IMR-90 (cell line): ENCODE results near the gene C3orf80. TPM values are rescaled to one million over a fixed set of nuclear protein-coding genes. Genes with fewer than 3 reads are reported as not detected.

Experiments used
- ATAC-seq: fragments of 200-7000 bp; cut with Tn5 transposase; 2 replicates; pipeline ENCODE4 v1.9.1; 2020; ENCODE audit warnings: low read depth, mild to moderate bottlenecking, moderate library complexity
- BruUV-seq: library from RNA; stranded (reverse); fragments of 400-500 nt; replicated peaks from 2 replicates; lab custom pipeline; 2021; lab: Mats Ljungman, UMichigan
- CTCF ChIA-PET: fragments of 300-600 bp; formaldehyde crosslinking; extraction: SDS; loops from one replicate; lab custom pipeline; 2021; ENCODE audit warnings: antibody characterized with exemption; lab: Yijun Ruan, JAX
- POLR2A ChIA-PET: fragments of 300-600 bp; sonication (Branson Sonifier 250); formaldehyde crosslinking; loops from one replicate; lab custom pipeline; 2022; ENCODE audit warnings: antibody characterized with exemption; ENCODE audit not compliant: unreplicated experiment; lab: Charles Lee
- DNase-seq: peaks from one replicate; pipeline ENCODE4 v3.0.0; 2013
- H2AFZ ChIP-seq: replicated peaks from 2 replicates; pipeline ENCODE3; 2013; ENCODE audit warnings: low read length, mild to moderate bottlenecking; ENCODE audit not compliant: poor library complexity
- H2AK5ac ChIP-seq: 2 replicates; pipeline ENCODE4 v1.6.1; 2013; ENCODE audit warnings: low read depth, low read length, inconsistent platforms
- H2AK9ac ChIP-seq: replicated peaks from 2 replicates; pipeline ENCODE3; 2013; ENCODE audit warnings: mild to moderate bottlenecking, low read depth, low read length, moderate library complexity; ENCODE audit not compliant: poor library complexity
- H2BK120ac ChIP-seq: 2 replicates; pipeline ENCODE4 v1.6.1; 2013; ENCODE audit warnings: low read depth, low read length, inconsistent platforms
- H2BK15ac ChIP-seq: 3 replicates; pipeline ENCODE4 v1.6.1; 2013; ENCODE audit warnings: low read depth, low read length, inconsistent platforms
- H2BK20ac ChIP-seq: 2 replicates; pipeline ENCODE4 v1.6.1; 2013; ENCODE audit warnings: low read depth, mild to moderate bottlenecking, inconsistent platforms, low read length, moderate library complexity
- H2BK5ac ChIP-seq: 2 replicates; pipeline ENCODE4 v1.6.1; 2013; ENCODE audit warnings: mild to moderate bottlenecking, low read depth, low read length, inconsistent platforms; ENCODE audit not compliant: poor library complexity, severe bottlenecking
- H3K14ac ChIP-seq: replicated peaks from 2 replicates; pipeline ENCODE4 v1.6.1; 2013; ENCODE audit warnings: low read depth, low read length, inconsistent platforms
- H3K18ac ChIP-seq: 2 replicates; pipeline ENCODE4 v1.6.1; 2013; ENCODE audit warnings: low read depth, low read length, control low read depth
- H3K23ac ChIP-seq: 2 replicates; pipeline ENCODE4 v1.6.1; 2013; ENCODE audit warnings: low read depth, low read length, inconsistent platforms
- H3K27ac ChIP-seq: 2 replicates; pipeline ENCODE4 v1.5.1; 2013; ENCODE audit warnings: mild to moderate bottlenecking, control low read depth, low read length; ENCODE audit not compliant: insufficient read depth
- H3K27me3 ChIP-seq: 2 replicates; pipeline ENCODE4 v1.6.1; 2013; ENCODE audit warnings: low read length; ENCODE audit not compliant: control insufficient read depth, insufficient read depth
- H3K36me3 ChIP-seq: 2 replicates; pipeline ENCODE4 v1.6.1; 2013; ENCODE audit warnings: low read length, mixed read lengths; ENCODE audit not compliant: control insufficient read depth, insufficient read depth
- H3K4ac ChIP-seq: 2 replicates; pipeline ENCODE4 v1.6.1; 2013; ENCODE audit warnings: low read depth, low read length, inconsistent platforms
- H3K4me1 ChIP-seq: 2 replicates; pipeline ENCODE4 v1.6.1; 2013; ENCODE audit warnings: low read length, mixed read lengths; ENCODE audit not compliant: control insufficient read depth, insufficient read depth
- H3K4me2 ChIP-seq: 2 replicates; pipeline ENCODE4 v1.6.1; 2013; ENCODE audit warnings: low read depth, mild to moderate bottlenecking, control low read depth, low read length, moderate library complexity
- H3K4me3 ChIP-seq: 2 replicates; pipeline ENCODE4 v1.5.1; 2013; ENCODE audit warnings: low read depth, mild to moderate bottlenecking, control low read depth, low read length, moderate library complexity; ENCODE audit not compliant: insufficient read depth
- H3K56ac ChIP-seq: 2 replicates; pipeline ENCODE4 v1.6.1; 2013; ENCODE audit warnings: low read length, inconsistent platforms; ENCODE audit not compliant: insufficient read depth; ENCODE audit errors: extremely low read depth
- H3K79me1 ChIP-seq, 2 experiments: 2 replicates each; pipeline ENCODE4 v1.6.1; 2013; ENCODE audit warnings: low read length in 2 of 2, inconsistent platforms in 1 of 2, low read depth in 1 of 2
- H3K9ac ChIP-seq: 2 replicates; pipeline ENCODE4 v1.6.1; 2013; ENCODE audit warnings: low read depth, low read length, control low read depth
- H3K9me1 ChIP-seq: 2 replicates; pipeline ENCODE4 v1.6.1; 2013; ENCODE audit warnings: low read length, inconsistent platforms; ENCODE audit not compliant: insufficient read depth
- H3K9me3 ChIP-seq: 2 replicates; pipeline ENCODE4 v1.6.1; 2013; ENCODE audit warnings: low read length; ENCODE audit not compliant: control insufficient read depth, insufficient read depth
- H4K20me1 ChIP-seq: 2 replicates; pipeline ENCODE4 v1.6.1; 2013; ENCODE audit warnings: low read length, inconsistent platforms; ENCODE audit not compliant: insufficient read depth
- H4K5ac ChIP-seq: 2 replicates; pipeline ENCODE4 v1.6.1; 2013; ENCODE audit warnings: mild to moderate bottlenecking, low read depth, low read length, control low read depth
- H4K8ac ChIP-seq, 2 experiments: 2 replicates each; pipeline ENCODE4 v1.6.1; 2013; ENCODE audit warnings: low read depth in 2 of 2, low read length in 2 of 2, control low read depth in 1 of 2, inconsistent platforms in 1 of 2
- H4K91ac ChIP-seq: 2 replicates; pipeline ENCODE4 v1.6.1; 2013; ENCODE audit warnings: low read depth, low read length, inconsistent platforms; ENCODE audit not compliant: insufficient read depth
- BHLHE40 ChIP-seq: fragments of 150-350 bp; IDR thresholded peaks from 2 replicates; pipeline ENCODE4 v1.6.1; 2016; ENCODE audit warnings: mild to moderate bottlenecking, low read depth, low read length
- CEBPB ChIP-seq: IDR thresholded peaks from 2 replicates; pipeline ENCODE4 v1.6.1; 2012; ENCODE audit warnings: low read depth, low read length, improper control_type of control experiment
- CHD1 ChIP-seq: IDR thresholded peaks from 2 replicates; pipeline ENCODE4 v1.6.1; 2012; ENCODE audit warnings: low read depth, low read length, improper control_type of control experiment
- CTCF ChIP-seq: conservative IDR thresholded peaks from 2 replicates; pipeline ENCODE4 v1.5.1; 2012; ENCODE audit warnings: mild to moderate bottlenecking, low read depth, low read length, improper control_type of control experiment
- ELK1 ChIP-seq: fragments of 150-350 bp; IDR thresholded peaks from 2 replicates; pipeline ENCODE4 v1.6.1; 2016; ENCODE audit warnings: low read depth, mild to moderate bottlenecking, low read length, moderate library complexity, borderline replicate concordance
- FOS ChIP-seq: fragments of 150-350 bp; IDR thresholded peaks from 2 replicates; pipeline ENCODE4 v1.6.1; 2016; ENCODE audit warnings: low read depth, low read length
- MAFK ChIP-seq: IDR thresholded peaks from 2 replicates; pipeline ENCODE4 v1.6.1; 2012; ENCODE audit warnings: low read depth, low read length, improper control_type of control experiment
- MAZ ChIP-seq: IDR thresholded peaks from 2 replicates; pipeline ENCODE4 v1.6.1; 2012; ENCODE audit warnings: low read depth, mild to moderate bottlenecking, low read length, improper control_type of control experiment, moderate library complexity, borderline replicate concordance
- MXI1 ChIP-seq: IDR thresholded peaks from 2 replicates; pipeline ENCODE4 v1.6.1; 2012; ENCODE audit warnings: low read depth, mild to moderate bottlenecking, low read length, moderate library complexity, borderline replicate concordance
- NFE2L2 ChIP-seq: fragments of 150-350 bp; IDR thresholded peaks from 2 replicates; pipeline ENCODE4 v1.6.1; 2016; ENCODE audit warnings: low read depth, mild to moderate bottlenecking, low read length
- POLR2A ChIP-seq: IDR thresholded peaks from 2 replicates; pipeline ENCODE4 v1.6.1; 2012; ENCODE audit warnings: mild to moderate bottlenecking, low read depth, low read length
- RAD21 ChIP-seq: IDR thresholded peaks from 2 replicates; pipeline ENCODE4 v1.6.1; 2012; ENCODE audit warnings: low read length, improper control_type of control experiment
- RFX5 ChIP-seq: IDR thresholded peaks from 2 replicates; pipeline ENCODE4 v1.8.0; 2012; ENCODE audit warnings: low read depth, mild to moderate bottlenecking, low read length, moderate library complexity
- SMC3 ChIP-seq: fragments of 150-350 bp; IDR thresholded peaks from 2 replicates; pipeline ENCODE4 v1.6.1; 2016; ENCODE audit warnings: low read depth, mild to moderate bottlenecking, antibody characterized with exemption, low read length, moderate library complexity
- USF2 ChIP-seq: fragments of 150-350 bp; IDR thresholded peaks from 2 replicates; pipeline ENCODE4 v1.6.1; 2017; ENCODE audit warnings: mild to moderate bottlenecking, antibody characterized with exemption, low read length, low read depth
- WGBS, 2 experiments: methylation state at CpG; one replicate each; pipeline versions ENCODE4 v1.1.5 to v1.1.7; 2013; ENCODE audit warnings: missing lambda C conversion rate in 2 of 2; ENCODE audit not compliant: insufficient read length in 1 of 2; ENCODE audit errors: extremely low coverage in 2 of 2; 5-methylcytosine and 5-hydroxymethylcytosine counted together
- dilution Hi-C: fragments of 300-500 bp; cut with HindIII; formaldehyde crosslinking; loops from one replicate; pipeline ENCODE4 v1.14.3; 2018; ENCODE audit warnings: low sequenced_read_pairs; ENCODE audit not compliant: unreplicated experiment
- in situ Hi-C: fragments of 300-500 bp; cut with MboI; formaldehyde crosslinking; loops from 3 replicates; pipeline ENCODE4 v1.14.3; 2019; ENCODE audit warnings: low sequenced_read_pairs, inconsistent platforms, mixed read lengths
- intact Hi-C: fragments of 100-400 bp; cut with micrococcal nuclease; formaldehyde crosslinking; loops from 2 replicates; pipeline ENCODE4 v1.10.0; 2022
- polyA plus RNA-seq, 3 experiments: library from polyadenylated mRNA; depleted of rRNA; stranded (reverse); fragments of >200 nt; gene quantifications; 2 replicates each; pipeline ENCODE4 v1.2.3, GENCODE V29; 2012; ENCODE audit warnings: low replicate concordance in 1 of 3
- total RNA-seq: library from RNA; depleted of rRNA; stranded (reverse); fragments of >200 nt; gene quantifications from 2 replicates; pipeline ENCODE4 v1.2.3, GENCODE V29; 2012

The C3orf80 gene
- total and polyA plus RNA-seq, 2 of the 4 experiments (the other 2 are of a cell fraction), result not detected

- DNase-seq (no peak), ATAC-seq (no peak)
- no peaks in the 10 kb centered on the region for H3K4me1 ChIP-seq
- H3K27ac ChIP-seq, result no peak overlapping the region
- peaks cover 4% of the 10 kb centered on the region for H3K27me3 ChIP-seq
- H2BK20ac ChIP-seq, result no peak overlapping the region
- no peak overlapping the region for H2AFZ ChIP-seq
- no peaks in the 10 kb centered on the region for H4K20me1 ChIP-seq
- H3K14ac ChIP-seq, result no peak overlapping the region
- H3K56ac ChIP-seq, result no peak overlapping the region
- no CpG with 5 or more reads among the region's 1 CpG for WGBS, 2 experiments
- H3K4me3 ChIP-seq, result no peak overlapping the region
- H4K91ac ChIP-seq, result no peak overlapping the region
- intact Hi-C loops (no loop called here), in situ Hi-C loops (no loop called here), dilution Hi-C loops (no loop called here)
- H3K4ac ChIP-seq, result no peak overlapping the region
- no peaks in the 10 kb centered on the region for H3K9me3 ChIP-seq
- H3K9ac ChIP-seq, result no peak overlapping the region
- no peak overlapping the region for H2AK9ac ChIP-seq
- no peak overlapping the region for H3K18ac ChIP-seq
- no peak overlapping the region for H3K4me2 ChIP-seq
- H3K9me1 ChIP-seq, result no peaks in the 10 kb centered on the region
- no peak overlapping the region for H4K8ac ChIP-seq
- H4K5ac ChIP-seq, result no peak overlapping the region
- H3K36me3 ChIP-seq, result no peaks in the 10 kb centered on the region
- H2BK120ac ChIP-seq, result no peak overlapping the region
- BruUV-seq, result no TSS peak
- TF ChIP-seq BHLHE40, result no peak
- no peak for TF ChIP-seq SMC3
- no peak for TF ChIP-seq MAZ
- no peak for TF ChIP-seq CHD1
- no peak for TF ChIP-seq CEBPB
- TF ChIP-seq RAD21, result no peak
- no peak for TF ChIP-seq POLR2A
- no peak for TF ChIP-seq MAFK
- no peak for TF ChIP-seq ELK1
- no peak for TF ChIP-seq MXI1
- no peak for TF ChIP-seq FOS
- no peak for TF ChIP-seq USF2
- TF ChIP-seq CTCF, result no peak
- TF ChIP-seq RFX5, result no peak
- no peak for TF ChIP-seq NFE2L2
- CTCF ChIA-PET, result no interaction called here
- H3K79me1 ChIP-seq, result no peaks in the 10 kb centered on the region
- H2BK15ac ChIP-seq, result no peak overlapping the region
- H2AK5ac ChIP-seq, result no peak overlapping the region
- POLR2A ChIA-PET, result no interaction called here
- no peak overlapping the region for H3K23ac ChIP-seq
- H2BK5ac ChIP-seq, result no peak overlapping the region
Measured at GRCh38 chr3:160200353-160200752, 24.9 kb upstream of the C3orf80 start.
